T-helper 1 cell treated with Interleukin-12 subunit alpha and Interleukin-12 subunit beta and Interleukin-4 antibody, amounts not matched to agents 30 μg/mL and 1 μg/mL, for 36 hours (primary cell): ENCODE data around the gene ZSCAN29.
"Not testable (repeated sequence)": the region's sequence is repeated elsewhere in the genome, so short reads cannot be mapped to it uniquely, and the experiment has no call there.

ENCODE experiments used
- H3K27ac Mint-ChIP-seq: one replicate; pipeline ENCODE4 v1.8.0; 2021; ENCODE audit warnings: mild to moderate bottlenecking, mixed read lengths
- H3K27me3 Mint-ChIP-seq: one replicate; pipeline ENCODE4 v1.8.0; 2021; ENCODE audit warnings: low read depth, mixed read lengths
- H3K36me3 Mint-ChIP-seq: one replicate; pipeline ENCODE4 v1.8.0; 2021; ENCODE audit warnings: low read depth, mixed read lengths
- H3K4me1 Mint-ChIP-seq: one replicate; pipeline ENCODE4 v1.8.0; 2021; ENCODE audit warnings: low read depth, mixed read lengths
- H3K4me3 Mint-ChIP-seq: one replicate; pipeline ENCODE4 v1.8.0; 2021; ENCODE audit warnings: mild to moderate bottlenecking, moderate library complexity, mixed read lengths
- H3K9me3 Mint-ChIP-seq: one replicate; pipeline ENCODE4 v1.8.0; 2021; ENCODE audit warnings: mixed read lengths

ZSCAN29 gene

GRCh38 chr15:43370975-43371974, at the start of gene ZSCAN29, which contains the start of gene TUBGCP4:
Gene ZSCAN29, minus strand, starts transcription at chr15:43371043. Its CDS starts 1,130 bp downstream, at chr15:43369913.
Gene TUBGCP4, plus strand, starts transcription at chr15:43371101. Its CDS starts 254 bp downstream, at chr15:43371355.
- H3K4me1 Mint-ChIP-seq: peaks cover 52% of the 10 kb centered on the region
- peak within 1 kb of the TSS; percentile 80 for H3K27ac Mint-ChIP-seq
- peak within 1 kb of the TSS; percentile 91 for H3K4me3 Mint-ChIP-seq
- peaks cover 45% of the 10 kb centered on the region for H3K36me3 Mint-ChIP-seq
- no peaks in the 10 kb centered on the region for H3K27me3 Mint-ChIP-seq
- peaks cover 31% of the 10 kb centered on the region for H3K9me3 Mint-ChIP-seq

- Mint-ChIP-seq H3K9me3 (no peaks in the 10 kb centered on the region), H3K4me1 (peaks cover 7% of the 10 kb centered on the region), H3K36me3 (peaks cover 20% of the 10 kb centered on the region), H3K27ac (no peak overlapping the region), H3K27me3 (no peaks in the 10 kb centered on the region), H3K4me3 (no peak overlapping the region)
These were observed 49.6 kb upstream of the ZSCAN29 start for GRCh38 chr15:43420435-43420834.

GRCh38 chr15:43414196-43414595, 43.4 kb upstream of the ZSCAN29 start:
- peaks cover 31% of the 10 kb centered on the region for H3K36me3 Mint-ChIP-seq
- no peaks in the 10 kb centered on the region for H3K9me3 Mint-ChIP-seq
- no peak overlapping the region for H3K4me3 Mint-ChIP-seq
- no peaks in the 10 kb centered on the region for H3K4me1 Mint-ChIP-seq
- no peaks in the 10 kb centered on the region for H3K27me3 Mint-ChIP-seq
- H3K27ac Mint-ChIP-seq: no peak overlapping the region

- peaks cover 38% of the 10 kb centered on the region for H3K36me3 Mint-ChIP-seq
- H3K9me3 Mint-ChIP-seq: no peaks in the 10 kb centered on the region
- no peaks in the 10 kb centered on the region for H3K4me1 Mint-ChIP-seq
- H3K27ac Mint-ChIP-seq: no peak overlapping the region
- no peaks in the 10 kb centered on the region for H3K27me3 Mint-ChIP-seq
- no peak overlapping the region for H3K4me3 Mint-ChIP-seq
These were observed 41.3 kb upstream of the ZSCAN29 start for GRCh38 chr15:43412096-43412495.

- Mint-ChIP-seq H3K9me3 (no peaks in the 10 kb centered on the region), H3K4me3 (no peak overlapping the region), H3K27me3 (no peaks in the 10 kb centered on the region), H3K36me3 (peaks cover 44% of the 10 kb centered on the region), H3K27ac (no peak overlapping the region), H3K4me1 (no peaks in the 10 kb centered on the region)
These were observed 39.9 kb upstream of the ZSCAN29 start for GRCh38 chr15:43410572-43411214.

- H3K4me3 Mint-ChIP-seq: no peak overlapping the region
- H3K27me3 Mint-ChIP-seq: no peaks in the 10 kb centered on the region
- H3K4me1 Mint-ChIP-seq: peaks cover 3% of the 10 kb centered on the region
- no peaks in the 10 kb centered on the region for H3K9me3 Mint-ChIP-seq
- H3K27ac Mint-ChIP-seq: no peak overlapping the region
- H3K36me3 Mint-ChIP-seq: peaks cover 44% of the 10 kb centered on the region
These were observed 37.9 kb upstream of the ZSCAN29 start for GRCh38 chr15:43408789-43409188.

GRCh38 chr15:43406808-43407207, 36.0 kb upstream of the ZSCAN29 start:
- H3K27me3 Mint-ChIP-seq: no peaks in the 10 kb centered on the region
- peaks cover 4% of the 10 kb centered on the region for H3K4me1 Mint-ChIP-seq
- no peaks in the 10 kb centered on the region for H3K9me3 Mint-ChIP-seq
- peaks cover 47% of the 10 kb centered on the region for H3K36me3 Mint-ChIP-seq
- H3K4me3 Mint-ChIP-seq: no peak overlapping the region
- H3K27ac Mint-ChIP-seq: no peak overlapping the region

GRCh38 chr15:43406189-43406588, 35.3 kb upstream of the ZSCAN29 start:
- Mint-ChIP-seq H3K36me3 (peaks cover 48% of the 10 kb centered on the region), H3K4me1 (peaks cover 4% of the 10 kb centered on the region), H3K9me3 (no peaks in the 10 kb centered on the region), H3K27me3 (no peaks in the 10 kb centered on the region), H3K27ac (no peak overlapping the region), H3K4me3 (no peak overlapping the region)

- Mint-ChIP-seq H3K4me3 (no peak overlapping the region), H3K27me3 (no peaks in the 10 kb centered on the region), H3K27ac (no peak overlapping the region), H3K36me3 (peaks cover 43% of the 10 kb centered on the region), H3K9me3 (no peaks in the 10 kb centered on the region), H3K4me1 (peaks cover 4% of the 10 kb centered on the region)
These were observed 33.3 kb upstream of the ZSCAN29 start for GRCh38 chr15:43404130-43404529.

- Mint-ChIP-seq H3K27ac (no peak overlapping the region), H3K36me3 (peaks cover 44% of the 10 kb centered on the region), H3K27me3 (no peaks in the 10 kb centered on the region), H3K9me3 (no peaks in the 10 kb centered on the region), H3K4me3 (no peak overlapping the region), H3K4me1 (peaks cover 4% of the 10 kb centered on the region)
These were observed 32.8 kb upstream of the ZSCAN29 start for GRCh38 chr15:43403616-43404015.

GRCh38 chr15:43402255-43402654, 31.4 kb upstream of the ZSCAN29 start:
- Mint-ChIP-seq H3K4me1 (peaks cover 4% of the 10 kb centered on the region), H3K4me3 (no peak overlapping the region), H3K9me3 (no peaks in the 10 kb centered on the region), H3K36me3 (peaks cover 47% of the 10 kb centered on the region), H3K27me3 (no peaks in the 10 kb centered on the region), H3K27ac (no peak overlapping the region)

- H3K9me3 Mint-ChIP-seq, H3K27me3 Mint-ChIP-seq, H3K27ac Mint-ChIP-seq, H3K4me3 Mint-ChIP-seq, H3K4me1 Mint-ChIP-seq: not testable (repeated sequence)
- H3K36me3 Mint-ChIP-seq: peaks cover 54% of the 10 kb centered on the region
These were observed 22.7 kb upstream of the ZSCAN29 start for GRCh38 chr15:43393592-43393991.

GRCh38 chr15:43390723-43391122, 19.9 kb upstream of the ZSCAN29 start:
- Mint-ChIP-seq H3K4me1 (peaks cover 2% of the 10 kb centered on the region), H3K27me3 (no peaks in the 10 kb centered on the region), H3K36me3 (peaks cover 47% of the 10 kb centered on the region), H3K4me3 (no peak overlapping the region), H3K27ac (no peak overlapping the region), H3K9me3 (no peaks in the 10 kb centered on the region)

- no peaks in the 10 kb centered on the region for H3K27me3 Mint-ChIP-seq
- H3K4me3 Mint-ChIP-seq: no peak overlapping the region
- H3K36me3 Mint-ChIP-seq: peaks cover 49% of the 10 kb centered on the region
- H3K9me3 Mint-ChIP-seq: no peaks in the 10 kb centered on the region
- no peak overlapping the region for H3K27ac Mint-ChIP-seq
- H3K4me1 Mint-ChIP-seq: no peaks in the 10 kb centered on the region
These were observed 12.2 kb upstream of the ZSCAN29 start for GRCh38 chr15:43383070-43383469.

- H3K36me3 Mint-ChIP-seq: peaks cover 55% of the 10 kb centered on the region
- H3K4me3 Mint-ChIP-seq: no peak overlapping the region
- no peaks in the 10 kb centered on the region for H3K27me3 Mint-ChIP-seq
- no peak overlapping the region for H3K27ac Mint-ChIP-seq
- no peaks in the 10 kb centered on the region for H3K9me3 Mint-ChIP-seq
- H3K4me1 Mint-ChIP-seq: no peaks in the 10 kb centered on the region
These were observed 11.5 kb upstream of the ZSCAN29 start for GRCh38 chr15:43382310-43382709.
